ENCODE measurements around the gene CPNE7. TPM values are rescaled to one million over a fixed set of nuclear protein-coding genes. Genes with fewer than 3 reads are reported as not detected.

The CPNE7 gene
- total and polyA plus RNA-seq, 2 of the 13 experiments (the other 11 are each of a cell fraction or from before 2014, with no cell fraction given), result 0.59 TPM; not detected in 1

- peaks cover 60% of the 10 kb centered on the region for H4K20me1 ChIP-seq (ENCODE audit: insufficient read depth, low read length)
- FAIRE-seq, result no peak
Measured at GRCh38 chr16:89562939-89563338, 12.6 kb upstream of the CPNE7 start.

More at GRCh38 chr16:89562939-89563338, 12.6 kb upstream of the CPNE7 start:
- peaks cover 23 to 35% of the 10 kb centered on the region in 2 experiments for H3K36me3 ChIP-seq (replicated peaks in 1 of 2; ENCODE audit: control insufficient read depth in 1 of 2, insufficient read depth in 2 of 2, low read length in 2 of 2)
- ChIA-PET POLR2A (interaction anchor here (1.0 to 2.4 kb wide), 5 partner anchors 9 to 55 kb away, joined by 5 to 16 read pairs (median 8); partner anchors contain the start of gene SPG7), CTCF (ENCODE audit: low intra/inter-chr PET ratio, low total read pairs) (no interaction called here)
- no peaks in the 10 kb centered on the region for H3K9me3 ChIP-seq (ENCODE audit: low read length)
- no peak for ATAC-seq
- DNase-seq (ENCODE audit: low spot score), result no peak
- 0 out of 5 replicates have a peak, but pooled peaks cover 0 to 2% of the 10 kb centered on the region in 2 experiments for H3K27me3 ChIP-seq (ENCODE audit: control insufficient read depth in 1 of 2, insufficient read depth in 2 of 2, low read length in 2 of 2)
- H3K27ac ChIP-seq (ENCODE audit: extremely low read length, insufficient read depth, low read length), result no peak overlapping the region
- BruUV-seq (replicated peaks), result no TSS peak
- H3K4me1 ChIP-seq (ENCODE audit: insufficient read depth, low read length), result peaks cover 66% of the 10 kb centered on the region
- 89% methylated on average over 12 of the region's 12 CpGs for WGBS (ENCODE audit: low lambda C conversion rate)
- peak overlapping the region; percentile 97 for H3K4me2 ChIP-seq (ENCODE audit: low read depth, low read length)
- H3K4me3 ChIP-seq (replicated peaks in 1 of 3; ENCODE audit: insufficient read depth in 1 of 3, low read depth in 2 of 3, low read length in 3 of 3), result peak overlapping the region in 1 of 3 experiments; percentile 97; a peak in 1 of 6 replicates
- intact Hi-C loops (cut with micrococcal nuclease; ENCODE audit: unreplicated experiment), result no loop called here
- H3K9ac ChIP-seq (ENCODE audit: insufficient read depth, low read depth, low read length), result peak overlapping the region; percentile 2; the same call in 1 of the 2 replicates
- peaks cover 25% of the 10 kb centered on the region for H3K79me2 ChIP-seq (ENCODE audit: insufficient read depth, low read length)
- TF ChIP-seq ZHX1 (CRISPR knock-in tag; IDR thresholded peaks at IDR 0.05; ENCODE audit: low read depth) (0 out of 2 replicates have a peak, but pooled peaks have one; percentile 7), ZNF570 (CRISPR knock-in tag; IDR thresholded peaks at IDR 0.05; ENCODE audit: borderline replicate concordance) (no peak), POLR2AphosphoS5 (IDR thresholded peaks at IDR 0.05; ENCODE audit: low read depth, low read length) (peak; percentile 46; the same call in 1 of the 2 replicates)
- H2AFZ ChIP-seq (ENCODE audit: low read length), result no peak overlapping the region
- in situ Hi-C loops (cut with HindIII; ENCODE audit: extremely low pct_ligation_motif_present, low pct_unique_long_range_greater_than_20kb), result no loop called here

Measured in HepG2 (cell line).